Fibroblast of skin of left biceps (primary cell): ENCODE results near the gene ZGRF1.
"Not testable (repeated sequence)": the region's sequence is repeated elsewhere in the genome, so short reads cannot be mapped to it uniquely, and the experiment has no call there.

Experiments
- DNase-seq, 2 experiments: peaks; one replicate each; pipeline ENCODE4 v3.0.0-alpha.2; 2013; ENCODE audit warnings: low read depth in 2 of 2

Gene ZGRF1

GRCh38 chr4:112516471-112517066, 120.1 kb downstream of the ZGRF1 start:
- no peak for DNase-seq

GRCh38 chr4:112516066-112516470, 120.6 kb downstream of the ZGRF1 start, which contains the start of gene NEUROG2:
Gene NEUROG2, minus strand, starts transcription at chr4:112516180. Its CDS starts 705 bp downstream, at chr4:112515475.
- DNase-seq, result no peak

GRCh38 chr4:112515198-112516065, 121.3 kb downstream of the ZGRF1 start:
- DNase-seq, result no peak

GRCh38 chr4:112514647-112515197, 122.0 kb downstream of the ZGRF1 start:
- DNase-seq, result no peak

- DNase-seq, result no peak
Measured at GRCh38 chr4:112513971-112514646, 122.6 kb downstream of the ZGRF1 start.

- no peak for DNase-seq
Measured at GRCh38 chr4:112511803-112512118, 124.9 kb downstream of the ZGRF1 start.

- no peak for DNase-seq
Measured at GRCh38 chr4:112511093-112511802, 125.5 kb downstream of the ZGRF1 start.

DNA sequence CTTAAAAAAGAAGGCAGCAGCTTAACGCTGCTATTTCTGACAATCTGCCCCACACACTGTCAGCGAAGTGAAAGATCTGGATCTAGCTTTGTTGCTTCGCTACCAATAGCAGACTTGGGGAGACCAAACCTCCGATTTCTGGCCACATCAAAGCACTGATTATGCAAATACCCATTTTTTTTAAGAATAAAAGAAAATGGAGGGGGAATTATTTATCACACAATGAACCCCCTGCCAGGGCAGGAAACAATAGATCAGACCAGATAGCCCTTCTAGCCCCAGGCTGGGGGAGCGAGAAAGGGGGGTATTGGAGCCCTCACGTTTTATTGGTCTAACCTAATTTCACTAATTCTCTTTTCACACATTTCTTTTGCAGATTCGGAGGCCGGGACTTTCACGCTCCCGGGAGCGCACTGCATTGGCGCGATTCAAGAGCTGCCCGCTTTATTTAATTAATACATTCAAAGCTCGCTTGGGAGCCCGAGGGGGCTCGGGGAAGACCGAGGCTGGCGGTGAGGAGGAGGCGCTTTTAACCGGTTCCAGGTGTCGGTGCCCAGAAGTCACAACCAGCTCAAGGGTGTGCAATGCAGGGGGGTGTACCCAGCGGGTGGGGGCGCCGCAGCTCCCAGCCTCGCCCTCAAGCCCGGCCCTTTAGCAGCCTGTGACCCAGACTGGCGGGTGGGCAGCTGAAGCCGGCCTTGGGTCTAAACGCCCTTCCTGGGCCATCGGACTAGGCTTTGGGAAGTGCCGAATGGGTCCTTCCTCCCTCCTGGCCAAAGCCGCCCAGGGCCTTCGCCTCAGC, 126.2 kb downstream of the ZGRF1 start:
- no peak for DNase-seq

DNA sequence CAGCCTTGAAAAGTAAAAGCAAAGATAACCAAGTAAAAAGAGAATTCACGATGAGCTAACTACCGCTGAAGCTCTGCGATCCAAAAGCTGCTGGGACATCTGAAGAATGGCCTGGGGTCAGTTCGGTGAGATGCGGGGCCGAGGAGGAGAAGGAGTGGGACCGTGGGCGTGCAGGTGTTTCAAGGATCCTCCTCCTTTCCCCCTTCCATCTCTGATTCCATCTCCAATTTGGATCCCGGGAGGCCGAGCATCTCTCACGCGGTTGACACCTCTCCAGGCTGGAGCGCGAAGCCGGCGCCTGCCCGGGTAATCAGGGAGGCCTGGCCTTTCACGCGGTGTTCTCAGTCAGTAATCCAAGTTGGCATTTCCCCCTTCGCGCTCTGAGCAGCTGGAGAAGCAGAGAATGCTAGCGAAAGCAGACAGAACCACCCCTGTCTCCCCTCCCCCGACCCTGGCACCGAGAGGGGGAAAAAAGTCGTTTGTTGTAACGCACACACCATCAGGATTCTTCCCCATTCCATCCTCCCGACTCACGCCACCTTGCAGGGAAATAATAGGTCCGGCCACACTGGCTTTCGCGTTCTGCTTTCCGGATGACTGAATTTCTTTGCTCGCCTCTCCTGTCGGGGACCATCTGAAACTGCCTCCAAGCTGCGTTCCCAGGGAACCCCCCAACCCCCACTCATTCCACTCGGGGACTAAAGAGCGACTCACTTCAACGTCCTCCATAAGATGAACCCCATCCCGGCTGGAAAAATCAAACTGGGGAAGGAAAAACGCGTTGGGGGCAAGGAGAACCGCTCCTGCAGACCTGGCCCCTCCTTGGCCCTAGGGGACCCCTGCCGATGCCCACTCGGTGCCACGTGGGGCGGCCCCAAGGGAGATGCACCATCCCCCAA, 127.2 kb downstream of the ZGRF1 start:
- DNase-seq, result no peak

DNA sequence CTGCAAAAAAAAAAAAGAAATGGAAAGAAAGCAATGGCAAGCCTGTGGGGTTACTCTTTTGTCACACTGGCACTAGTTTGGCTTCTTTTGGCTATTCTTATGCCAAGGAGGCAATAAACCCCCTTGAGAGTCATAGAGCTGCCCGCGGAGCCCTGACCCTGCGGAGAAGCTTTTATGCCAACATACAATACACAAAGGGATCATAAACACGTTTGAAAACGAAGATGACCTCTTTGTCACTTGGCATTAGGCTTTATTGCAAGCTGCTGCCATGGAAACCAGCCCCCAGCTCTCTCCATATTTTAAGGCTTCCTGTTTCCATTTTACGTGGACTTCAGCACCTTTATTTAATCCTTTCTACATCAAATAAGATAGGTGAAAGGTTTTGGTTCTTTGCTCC, 128.4 kb downstream of the ZGRF1 start:
- no peak for DNase-seq

GRCh38 chr4:112504807-112505206, 131.9 kb downstream of the ZGRF1 start:
- DNase-seq, result no peak

DNA sequence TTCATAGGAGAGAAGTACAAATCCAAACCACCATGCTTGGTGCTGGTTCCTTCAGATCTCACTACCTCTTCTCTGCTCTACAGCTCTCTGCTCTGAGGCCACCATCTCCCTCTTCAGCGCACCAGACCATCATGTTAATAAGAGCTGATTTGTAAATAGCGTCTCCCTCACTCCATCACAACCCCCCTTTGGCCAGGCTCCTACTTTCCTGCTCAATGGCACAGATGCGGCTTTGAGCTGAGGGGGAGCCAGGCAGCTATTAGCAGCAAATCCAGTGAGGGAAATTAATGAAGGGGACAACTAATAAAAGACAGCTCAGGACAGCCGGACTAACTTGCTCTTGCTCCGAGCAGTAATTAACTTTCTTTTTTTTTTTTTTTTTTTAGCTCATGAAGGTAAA, 133.8 kb downstream of the ZGRF1 start:
- DNase-seq, result no peak

GRCh38 chr4:112492321-112492720, 144.4 kb downstream of the ZGRF1 start:
- no peak for DNase-seq

- DNase-seq, result not testable (repeated sequence)
Measured at GRCh38 chr4:112490808-112491207, 145.9 kb downstream of the ZGRF1 start.
